Panc1 (cell line): ENCODE data around the gene COL5A1. TPM values are rescaled to one million over a fixed set of nuclear protein-coding genes. Genes with fewer than 3 reads are reported as not detected.

Experiments used
- ATAC-seq: fragments of 200-7000 bp; cut with Tn5 transposase; 2 replicates; pipeline ENCODE4 v1.9.1; 2020; ENCODE audit warnings: mild to moderate bottlenecking, moderate library complexity
- BruUV-seq: library from RNA; stranded (reverse); fragments of 400-500 nt; replicated peaks from 2 replicates; lab custom pipeline; 2021; lab: Mats Ljungman, UMichigan
- CTCF ChIA-PET: fragments of 300-600 bp; sonication (Branson Sonifier 250); formaldehyde crosslinking; loops from one replicate; lab custom pipeline; 2022; ENCODE audit warnings: antibody characterized with exemption; lab: Charles Lee
- POLR2A ChIA-PET: fragments of 300-600 bp; sonication (Branson Sonifier 250); formaldehyde crosslinking; loops from one replicate; lab custom pipeline; 2022; ENCODE audit warnings: antibody characterized with exemption; lab: Charles Lee
- DNase-seq: peaks from one replicate; pipeline ENCODE4 v3.0.0-alpha.2; 2010; ENCODE audit warnings: low read depth, low spot score
- H3K27ac ChIP-seq: 2 replicates; pipeline ENCODE4 v1.5.1; 2011; ENCODE audit warnings: mild to moderate bottlenecking, low read length, inconsistent platforms
- H3K27me3 ChIP-seq: fragments of 200-500 bp; sonication (Bioruptor generic); 2 replicates; pipeline ENCODE4 v1.6.0; 2014; ENCODE audit warnings: low read length, inconsistent platforms; ENCODE audit not compliant: control insufficient read depth, insufficient read depth
- H3K36me3 ChIP-seq: fragments of 200-500 bp; sonication (Bioruptor generic); 2 replicates; pipeline ENCODE4 v1.5.1; 2014; ENCODE audit warnings: inconsistent platforms, mild to moderate bottlenecking, low read length, moderate library complexity; ENCODE audit not compliant: control insufficient read depth, insufficient read depth
- H3K4me1 ChIP-seq: 2 replicates; pipeline ENCODE4 v1.5.1; 2011; ENCODE audit warnings: inconsistent platforms, mild to moderate bottlenecking, low read length, moderate library complexity; ENCODE audit not compliant: control insufficient read depth, insufficient read depth
- H3K4me3 ChIP-seq, 2 experiments: 2 replicates each; pipeline ENCODE4 v1.5.1; 2011 to 2012; ENCODE audit warnings: low read depth in 2 of 2, low read length in 2 of 2, mild to moderate bottlenecking in 2 of 2, inconsistent platforms in 1 of 2, moderate library complexity in 1 of 2
- H3K9me3 ChIP-seq: fragments of 200-500 bp; sonication (Bioruptor generic); 2 replicates; pipeline ENCODE4 v1.5.1; 2014; ENCODE audit warnings: low read depth, mild to moderate bottlenecking, inconsistent platforms, low read length, moderate library complexity; ENCODE audit not compliant: control insufficient read depth, insufficient read depth
- CTCF ChIP-seq: fragments of 450-650 bp; IDR thresholded peaks from 2 replicates; pipeline ENCODE4 v1.5.1; 2017; ENCODE audit warnings: mild to moderate bottlenecking
- POLR2AphosphoS5 ChIP-seq: IDR thresholded peaks from 2 replicates; pipeline ENCODE4 v1.6.1; 2012; ENCODE audit warnings: mild to moderate bottlenecking, low read depth, low read length, moderate library complexity
- SIN3A ChIP-seq: IDR thresholded peaks from 2 replicates; pipeline ENCODE4 v1.6.1; 2012; ENCODE audit warnings: low read depth, mild to moderate bottlenecking, low read length, moderate library complexity, borderline replicate concordance; ENCODE audit not compliant: insufficient read depth
- TCF7L2 ChIP-seq: IDR thresholded peaks from 2 replicates; pipeline ENCODE4 v1.6.1; 2011; ENCODE audit warnings: mild to moderate bottlenecking, low read depth, low read length, inconsistent platforms
- in situ Hi-C: cut with HindIII; loops from 2 replicates; pipeline ENCODE4 v1.10.0; 2016; ENCODE audit warnings: low sequenced_read_pairs, low pct_unique_long_range_greater_than_20kb
- intact Hi-C: fragments of 100-400 bp; cut with micrococcal nuclease; formaldehyde crosslinking; loops from one replicate; pipeline ENCODE4 v1.10.0; 2022; ENCODE audit not compliant: unreplicated experiment
- total RNA-seq: library from RNA; stranded (reverse); gene quantifications from one replicate; pipeline ENCODE4 v1.2.1, GENCODE V29; 2021; ENCODE audit not compliant: unreplicated experiment
- TF ChIP-seq, protein P1 (sequence below), 2 experiments: IDR thresholded peaks; 2 replicates each; pipeline ENCODE4 v1.6.1; 2011 to 2012; ENCODE audit warnings: low read depth in 2 of 2, control low read depth in 1 of 2, low read length in 1 of 2, mild to moderate bottlenecking in 1 of 2, moderate library complexity in 1 of 2; ENCODE audit not compliant: insufficient read depth in 1 of 2

Gene COL5A1
- total RNA-seq, 1 experiment from 2014 or later: 5.7 TPM

- TF ChIP-seq, protein P1, sequence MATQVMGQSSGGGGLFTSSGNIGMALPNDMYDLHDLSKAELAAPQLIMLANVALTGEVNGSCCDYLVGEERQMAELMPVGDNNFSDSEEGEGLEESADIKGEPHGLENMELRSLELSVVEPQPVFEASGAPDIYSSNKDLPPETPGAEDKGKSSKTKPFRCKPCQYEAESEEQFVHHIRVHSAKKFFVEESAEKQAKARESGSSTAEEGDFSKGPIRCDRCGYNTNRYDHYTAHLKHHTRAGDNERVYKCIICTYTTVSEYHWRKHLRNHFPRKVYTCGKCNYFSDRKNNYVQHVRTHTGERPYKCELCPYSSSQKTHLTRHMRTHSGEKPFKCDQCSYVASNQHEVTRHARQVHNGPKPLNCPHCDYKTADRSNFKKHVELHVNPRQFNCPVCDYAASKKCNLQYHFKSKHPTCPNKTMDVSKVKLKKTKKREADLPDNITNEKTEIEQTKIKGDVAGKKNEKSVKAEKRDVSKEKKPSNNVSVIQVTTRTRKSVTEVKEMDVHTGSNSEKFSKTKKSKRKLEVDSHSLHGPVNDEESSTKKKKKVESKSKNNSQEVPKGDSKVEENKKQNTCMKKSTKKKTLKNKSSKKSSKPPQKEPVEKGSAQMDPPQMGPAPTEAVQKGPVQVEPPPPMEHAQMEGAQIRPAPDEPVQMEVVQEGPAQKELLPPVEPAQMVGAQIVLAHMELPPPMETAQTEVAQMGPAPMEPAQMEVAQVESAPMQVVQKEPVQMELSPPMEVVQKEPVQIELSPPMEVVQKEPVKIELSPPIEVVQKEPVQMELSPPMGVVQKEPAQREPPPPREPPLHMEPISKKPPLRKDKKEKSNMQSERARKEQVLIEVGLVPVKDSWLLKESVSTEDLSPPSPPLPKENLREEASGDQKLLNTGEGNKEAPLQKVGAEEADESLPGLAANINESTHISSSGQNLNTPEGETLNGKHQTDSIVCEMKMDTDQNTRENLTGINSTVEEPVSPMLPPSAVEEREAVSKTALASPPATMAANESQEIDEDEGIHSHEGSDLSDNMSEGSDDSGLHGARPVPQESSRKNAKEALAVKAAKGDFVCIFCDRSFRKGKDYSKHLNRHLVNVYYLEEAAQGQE (IDR thresholded peaks at IDR 0.05; ENCODE audit: insufficient read depth in 1 of 2, low read depth in 2 of 2, low read length in 1 of 2): no peak
- TF ChIP-seq TCF7L2 (no peak), SIN3A (no peak), POLR2AphosphoS5 (no peak), CTCF (no peak)
- H3K27ac ChIP-seq: no peak overlapping the region
These were observed 35.3 kb downstream of the COL5A1 start for GRCh38 chr9:134676886-134677285.

DNA sequence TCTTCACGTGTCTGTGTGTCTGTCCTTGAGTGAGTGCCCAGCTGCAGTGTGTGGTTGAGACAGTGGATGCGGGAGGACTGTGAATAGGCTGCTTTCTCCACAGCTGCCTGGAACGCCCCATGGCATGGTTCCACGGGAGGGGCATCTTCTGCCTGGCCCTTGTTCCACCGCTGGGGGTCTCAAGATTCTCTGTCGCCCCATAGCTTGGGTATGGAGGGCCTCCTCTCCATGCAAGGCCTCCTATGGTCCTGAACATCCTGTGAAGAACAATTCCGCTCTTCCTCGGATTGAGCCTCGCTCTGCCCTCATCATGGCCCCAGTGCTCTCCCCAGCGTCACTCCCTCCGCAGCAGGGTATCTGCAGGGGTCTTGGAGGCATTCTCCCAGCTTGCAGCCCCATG lies 36.1 kb downstream of the COL5A1 start:
- Histone ChIP-seq H3K4me3 (no peak overlapping the region), H3K4me1 (no peaks in the 10 kb centered on the region), H3K27me3 (no peaks in the 10 kb centered on the region), H3K27ac (no peak overlapping the region), H3K36me3 (no peaks in the 10 kb centered on the region), H3K9me3 (no peaks in the 10 kb centered on the region)
- DNase-seq: no peak
- ATAC-seq: no peak
- no peak for TF ChIP-seq POLR2AphosphoS5
- TF ChIP-seq CTCF: no peak
- no peak for TF ChIP-seq TCF7L2
- TF ChIP-seq, protein P1 (IDR thresholded peaks at IDR 0.05; ENCODE audit: insufficient read depth in 1 of 2, low read depth in 2 of 2, low read length in 1 of 2): no peak
- TF ChIP-seq SIN3A: no peak
- POLR2A ChIA-PET: no interaction called here
- CTCF ChIA-PET: no interaction called here
- no TSS peak for BruUV-seq
- in situ Hi-C loops (no loop called here), intact Hi-C loops (no loop called here)

More at GRCh38 chr9:134676886-134677285, 35.3 kb downstream of the COL5A1 start:
- Histone ChIP-seq H3K27me3 (no peaks in the 10 kb centered on the region), H3K4me1 (no peaks in the 10 kb centered on the region), H3K9me3 (no peaks in the 10 kb centered on the region), H3K36me3 (no peaks in the 10 kb centered on the region), H3K4me3 (no peak overlapping the region)
- in situ Hi-C loops (no loop called here), intact Hi-C loops (no loop called here)
- ChIA-PET POLR2A (no interaction called here), CTCF (no interaction called here)
- no peak for DNase-seq
- ATAC-seq: no peak
- BruUV-seq: no TSS peak
